BJ (cell line): ENCODE measurements around the gene MPPED2. TPM values are rescaled to one million over a fixed set of nuclear protein-coding genes. Genes with fewer than 3 reads are reported as not detected.

ENCODE experiments used
- CTCF ChIA-PET: fragments of 350-600 bp; formaldehyde crosslinking; extraction: SDS; loops from one replicate; lab custom pipeline; 2021; ENCODE audit warnings: antibody characterized with exemption, inconsistent platforms; lab: Yijun Ruan, JAX
- POLR2A ChIA-PET: fragments of 300-600 bp; sonication (Branson Sonifier 250); formaldehyde crosslinking; extraction: SDS; loops from one replicate; lab custom pipeline; 2021; ENCODE audit warnings: antibody characterized with exemption; lab: Charles Lee
- DNase-seq: peaks from one replicate; pipeline ENCODE4 v3.0.0-alpha.2; 2011; ENCODE audit warnings: low read depth
- H3K27me3 ChIP-seq: 2 replicates; pipeline ENCODE4 v1.6.0; 2011; ENCODE audit warnings: low read length; ENCODE audit not compliant: control insufficient read depth, insufficient read depth
- H3K36me3 ChIP-seq: 2 replicates; pipeline ENCODE4 v1.5.1; 2011; ENCODE audit warnings: low read length; ENCODE audit not compliant: control insufficient read depth, insufficient read depth
- H3K4me3 ChIP-seq: 2 replicates; pipeline ENCODE4 v1.5.1; 2011; ENCODE audit warnings: low read depth, mild to moderate bottlenecking, control low read depth, low read length
- CTCF ChIP-seq: IDR thresholded peaks from 2 replicates; pipeline ENCODE4 v1.5.1; 2011; ENCODE audit warnings: low read depth, mild to moderate bottlenecking, control low read depth, inconsistent platforms, low read length, moderate library complexity; ENCODE audit not compliant: insufficient read depth
- polyA plus RNA-seq: library from polyadenylated mRNA; depleted of rRNA; stranded (reverse); fragments of >200 nt; gene quantifications from 2 replicates; pipeline ENCODE4 v1.2.3, GENCODE V29; 2011

MPPED2 gene
- polyA plus RNA-seq, 1 experiment = not detected

- no peak for TF ChIP-seq CTCF
- no peaks in the 10 kb centered on the region for H3K27me3 ChIP-seq
- POLR2A ChIA-PET = no interaction called here
- CTCF ChIA-PET = no interaction called here
- H3K36me3 ChIP-seq = no peaks in the 10 kb centered on the region
- no peak for DNase-seq
- H3K4me3 ChIP-seq = no peak overlapping the region
Measured at GRCh38 chr11:30388957-30389356, 197.2 kb downstream of the MPPED2 start.

GRCh38 chr11:30387891-30388861, 198.0 kb downstream of the MPPED2 start:
- Histone ChIP-seq H3K36me3 (no peaks in the 10 kb centered on the region), H3K27me3 (no peaks in the 10 kb centered on the region), H3K4me3 (no peak overlapping the region)
- no peak for TF ChIP-seq CTCF
- POLR2A ChIA-PET = no interaction called here
- CTCF ChIA-PET = interaction anchor here (0.6 to 0.9 kb wide), 2 partner anchors 12 to 831 kb away, joined by 3 read pairs; no protein-coding TSS in a partner anchor
- DNase-seq = no peak

GRCh38 chr11:30381879-30382278, 204.3 kb downstream of the MPPED2 start:
- H3K36me3 ChIP-seq = no peaks in the 10 kb centered on the region
- H3K4me3 ChIP-seq = no peak overlapping the region
- TF ChIP-seq CTCF = no peak
- DNase-seq = no peak
- CTCF ChIA-PET = no interaction called here
- H3K27me3 ChIP-seq = no peaks in the 10 kb centered on the region
- POLR2A ChIA-PET = no interaction called here

- TF ChIP-seq CTCF = no peak
- CTCF ChIA-PET = no interaction called here
- no peak overlapping the region for H3K4me3 ChIP-seq
- POLR2A ChIA-PET = no interaction called here
- H3K27me3 ChIP-seq = no peaks in the 10 kb centered on the region
- DNase-seq = no peak
- H3K36me3 ChIP-seq = no peaks in the 10 kb centered on the region
Measured at GRCh38 chr11:30380846-30381245, 205.3 kb downstream of the MPPED2 start.

GRCh38 chr11:30377347-30377746, 208.8 kb downstream of the MPPED2 start:
- CTCF ChIA-PET = no interaction called here
- DNase-seq = no peak
- Histone ChIP-seq H3K36me3 (no peaks in the 10 kb centered on the region), H3K4me3 (no peak overlapping the region), H3K27me3 (no peaks in the 10 kb centered on the region)
- POLR2A ChIA-PET = no interaction called here
- no peak for TF ChIP-seq CTCF
